ENCODE data around the gene SDCCAG8. TPM values are rescaled to one million over a fixed set of nuclear protein-coding genes. Genes with fewer than 3 reads are reported as not detected.

The SDCCAG8 gene
- polyA plus RNA-seq, 3 donors: 33.2 to 34.4 (median 33.4) TPM

DNA sequence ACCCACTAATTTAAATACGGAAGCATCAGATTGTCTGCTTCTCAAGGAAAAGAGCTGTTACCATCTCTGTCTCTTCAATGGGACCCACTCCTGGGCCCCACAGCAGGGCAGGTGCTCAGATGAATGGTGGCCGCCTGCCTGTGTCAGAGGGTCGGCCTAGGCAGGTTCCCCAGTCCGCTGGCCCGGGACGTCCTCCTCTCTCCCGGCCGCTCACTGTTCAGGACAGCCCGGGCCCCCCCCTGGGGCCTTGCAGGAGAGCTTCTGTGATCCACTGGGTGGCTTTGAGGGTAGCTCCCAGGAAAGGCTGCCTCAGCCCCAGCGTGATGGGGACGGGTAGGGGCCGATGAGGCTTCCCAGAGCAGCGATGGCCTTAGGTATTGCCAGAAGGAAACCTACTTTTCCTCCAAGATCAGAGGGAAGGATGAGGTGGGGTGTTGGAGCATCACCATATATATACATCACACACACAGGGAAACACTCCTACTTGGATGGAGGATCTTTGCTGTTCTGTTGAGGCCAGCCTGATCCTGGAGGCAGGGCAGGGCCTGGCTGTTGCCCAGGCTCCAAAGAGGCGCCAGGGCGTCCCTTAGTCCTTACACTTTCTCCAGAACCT is 231.3 kb downstream of the SDCCAG8 start:
- peak overlapping the region in 2 of 7 donors; percentile 30 to 66 for H3K27ac Mint-ChIP-seq

DNA sequence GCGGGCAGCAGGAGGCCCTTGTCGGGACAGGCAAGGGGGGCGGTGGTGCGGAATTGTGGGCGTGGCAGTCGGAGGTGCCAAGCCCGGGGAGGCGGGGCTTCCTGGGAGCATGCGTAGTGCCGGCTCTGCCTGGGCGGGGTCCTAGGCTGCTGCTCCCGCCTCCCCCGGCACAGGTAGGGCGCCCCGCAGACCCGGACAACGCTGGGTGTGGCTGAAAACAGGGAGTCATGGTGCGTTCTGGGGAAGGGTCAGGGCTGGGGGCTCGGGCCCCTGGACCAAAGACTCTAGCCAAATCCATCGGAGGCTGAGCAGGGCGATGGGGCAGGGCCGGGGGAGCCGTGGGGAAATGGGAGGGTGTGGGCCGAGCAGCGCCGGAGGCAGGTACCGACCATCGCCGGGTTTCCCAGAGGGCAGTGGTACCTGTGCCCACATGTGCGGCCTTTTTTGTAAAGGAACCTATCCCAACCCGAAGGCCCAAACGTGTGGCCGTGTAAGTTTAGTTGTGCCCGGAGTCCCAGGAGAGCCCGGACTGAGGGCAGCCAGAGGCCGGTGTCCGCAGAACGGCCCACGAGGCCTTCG is 231.9 kb downstream of the SDCCAG8 start:
- Histone ChIP-seq H3K9ac (ENCODE audit: insufficient read depth, low read length, poor library complexity, severe bottlenecking) (no peak overlapping the region), H3K4me2 (replicated peaks; ENCODE audit: extremely low read depth, low read length, poor library complexity, severe bottlenecking) (no peak overlapping the region), H3K36me3 (replicated peaks in 1 of 2; ENCODE audit: control insufficient read depth in 1 of 2, insufficient read depth in 2 of 2, low read length in 2 of 2) (peaks cover 12 to 20% of the 10 kb centered on the region in 2 donors), H2AFZ (ENCODE audit: insufficient read depth, low read depth, low read length, poor library complexity, severe bottlenecking) (no peak overlapping the region), H3K79me2 (ENCODE audit: insufficient read depth, low read length) (no peaks in the 10 kb centered on the region), H3K27ac (ENCODE audit: low read depth in 1 of 2, low read length in 2 of 2) (no peak overlapping the region), H3K27me3 (ENCODE audit: control insufficient read depth in 2 of 2, insufficient read depth in 2 of 2, low read length in 2 of 2) (peaks cover 0 to 2% of the 10 kb centered on the region in 2 donors), H4K20me1 (ENCODE audit: insufficient read depth, low read length) (no peaks in the 10 kb centered on the region), H3K9me3 (replicated peaks in 1 of 2; ENCODE audit: control insufficient read depth in 1 of 2, insufficient read depth in 1 of 2, low read length in 2 of 2) (no peaks in the 10 kb centered on the region), H3K4me1 (ENCODE audit: control insufficient read depth in 1 of 2, insufficient read depth in 2 of 2, low read length in 2 of 2) (peaks cover 7 to 11% of the 10 kb centered on the region in 2 donors), H3K4me3 (replicated peaks in 1 of 3; ENCODE audit: low read depth in 2 of 3, low read length in 3 of 3) (peak overlapping the region in 2 of 3 experiments; percentile 6 to 19)
- peaks cover 0 to 6% (median 0%) of the 10 kb centered on the region in 7 donors for H3K9me3 Mint-ChIP-seq
- peaks cover 8% of the 10 kb centered on the region for H3K4me1 Mint-ChIP-seq
- H3K27ac Mint-ChIP-seq: peak overlapping the region in 1 of 7 donors; percentile 66
- TF ChIP-seq, protein P1, sequence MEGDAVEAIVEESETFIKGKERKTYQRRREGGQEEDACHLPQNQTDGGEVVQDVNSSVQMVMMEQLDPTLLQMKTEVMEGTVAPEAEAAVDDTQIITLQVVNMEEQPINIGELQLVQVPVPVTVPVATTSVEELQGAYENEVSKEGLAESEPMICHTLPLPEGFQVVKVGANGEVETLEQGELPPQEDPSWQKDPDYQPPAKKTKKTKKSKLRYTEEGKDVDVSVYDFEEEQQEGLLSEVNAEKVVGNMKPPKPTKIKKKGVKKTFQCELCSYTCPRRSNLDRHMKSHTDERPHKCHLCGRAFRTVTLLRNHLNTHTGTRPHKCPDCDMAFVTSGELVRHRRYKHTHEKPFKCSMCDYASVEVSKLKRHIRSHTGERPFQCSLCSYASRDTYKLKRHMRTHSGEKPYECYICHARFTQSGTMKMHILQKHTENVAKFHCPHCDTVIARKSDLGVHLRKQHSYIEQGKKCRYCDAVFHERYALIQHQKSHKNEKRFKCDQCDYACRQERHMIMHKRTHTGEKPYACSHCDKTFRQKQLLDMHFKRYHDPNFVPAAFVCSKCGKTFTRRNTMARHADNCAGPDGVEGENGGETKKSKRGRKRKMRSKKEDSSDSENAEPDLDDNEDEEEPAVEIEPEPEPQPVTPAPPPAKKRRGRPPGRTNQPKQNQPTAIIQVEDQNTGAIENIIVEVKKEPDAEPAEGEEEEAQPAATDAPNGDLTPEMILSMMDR (IDR thresholded peaks at IDR 0.05): no peak
- 84% methylated on average over 34 of the region's 40 CpGs for WGBS (ENCODE audit: insufficient coverage)
- peaks cover 2 to 10% (median 4%) of the 10 kb centered on the region in 3 donors for H3K27me3 Mint-ChIP-seq (ENCODE audit: low read depth in 3 of 3)
- H3K36me3 Mint-ChIP-seq: peaks cover 20 to 42% of the 10 kb centered on the region in 2 donors
- intact Hi-C loops (cut with micrococcal nuclease): no loop called here
- no peak for DNase-seq
- peak overlapping the region; percentile 65 for H3K4me3 Mint-ChIP-seq

More for the DNA sequence above, 231.3 kb downstream of the SDCCAG8 start:
- no peak overlapping the region for H3K27ac ChIP-seq (ENCODE audit: low read depth in 1 of 2, low read length in 2 of 2)
- no peak overlapping the region for H3K4me2 ChIP-seq (replicated peaks; ENCODE audit: extremely low read depth, low read length, poor library complexity, severe bottlenecking)
- H3K36me3 Mint-ChIP-seq: peaks cover 20 to 42% of the 10 kb centered on the region in 2 donors
- H3K9me3 ChIP-seq (replicated peaks in 1 of 2; ENCODE audit: control insufficient read depth in 1 of 2, insufficient read depth in 1 of 2, low read length in 2 of 2): no peaks in the 10 kb centered on the region
- H3K9ac ChIP-seq (ENCODE audit: insufficient read depth, low read length, poor library complexity, severe bottlenecking): no peak overlapping the region
- H4K20me1 ChIP-seq (ENCODE audit: insufficient read depth, low read length): no peaks in the 10 kb centered on the region
- H3K4me1 ChIP-seq (ENCODE audit: control insufficient read depth in 1 of 2, insufficient read depth in 2 of 2, low read length in 2 of 2): peaks cover 13 to 17% of the 10 kb centered on the region in 2 donors
- peaks cover 14% of the 10 kb centered on the region for H3K4me1 Mint-ChIP-seq
- H3K79me2 ChIP-seq (ENCODE audit: insufficient read depth, low read length): no peaks in the 10 kb centered on the region
- peaks cover 2 to 10% (median 9%) of the 10 kb centered on the region in 3 donors for H3K27me3 Mint-ChIP-seq (ENCODE audit: low read depth in 3 of 3)
- peak overlapping the region; percentile 65 for H3K4me3 Mint-ChIP-seq
- intact Hi-C loops (cut with micrococcal nuclease): no loop called here
- 93% methylated on average over 11 of the region's 15 CpGs for WGBS (ENCODE audit: insufficient coverage)
- no peak overlapping the region for H2AFZ ChIP-seq (ENCODE audit: insufficient read depth, low read depth, low read length, poor library complexity, severe bottlenecking)
- TF ChIP-seq, protein P1 (IDR thresholded peaks at IDR 0.05): no peak
- no peak for DNase-seq
- peaks cover 0 to 5% (median 0%) of the 10 kb centered on the region in 7 donors for H3K9me3 Mint-ChIP-seq
- H3K36me3 ChIP-seq (replicated peaks in 1 of 2; ENCODE audit: control insufficient read depth in 1 of 2, insufficient read depth in 2 of 2, low read length in 2 of 2): peaks cover 12 to 20% of the 10 kb centered on the region in 2 donors
- H3K27me3 ChIP-seq (ENCODE audit: control insufficient read depth in 2 of 2, insufficient read depth in 2 of 2, low read length in 2 of 2): peaks cover 0 to 2% of the 10 kb centered on the region in 2 donors
- H3K4me3 ChIP-seq (replicated peaks in 1 of 3; ENCODE audit: low read depth in 2 of 3, low read length in 3 of 3): no peak overlapping the region

Measured in CD14-positive monocyte (primary cell).